GM23248 (cell line): ENCODE measurements around the gene RBM45. TPM values are rescaled to one million over a fixed set of nuclear protein-coding genes. Genes with fewer than 3 reads are reported as not detected.

Experiments used
- DNase-seq: peaks from one replicate; pipeline ENCODE4 v3.0.0-alpha.2; 2015
- H2AFZ ChIP-seq: fragments of 200-600 bp; sonication (generic); 2 replicates; pipeline ENCODE4 v1.6.1; 2016; ENCODE audit warnings: antibody characterized with exemption
- H3F3A ChIP-seq: fragments of 200-600 bp; sonication (generic); 2 replicates; pipeline ENCODE4 v1.6.1; 2016; ENCODE audit warnings: mild to moderate bottlenecking, antibody characterized with exemption, mixed run types; ENCODE audit not compliant: insufficient read depth
- H3K27ac ChIP-seq: fragments of 200-600 bp; sonication (generic); 2 replicates; pipeline ENCODE4 v1.5.1; 2016; ENCODE audit warnings: mild to moderate bottlenecking
- H3K27me3 ChIP-seq: fragments of 200-600 bp; sonication (generic); replicated peaks from 2 replicates; pipeline ENCODE4 v1.6.1; 2016; ENCODE audit warnings: mild to moderate bottlenecking; ENCODE audit not compliant: insufficient read depth
- H3K36me3 ChIP-seq: fragments of 200-600 bp; sonication (generic); 2 replicates; pipeline ENCODE4 v1.6.1; 2016; ENCODE audit warnings: low read depth, mild to moderate bottlenecking
- H3K4me1 ChIP-seq: fragments of 200-600 bp; sonication (generic); 2 replicates; pipeline ENCODE4 v1.6.1; 2016; ENCODE audit warnings: mild to moderate bottlenecking; ENCODE audit not compliant: insufficient read depth
- H3K4me2 ChIP-seq: fragments of 200-600 bp; sonication (generic); one replicate; pipeline ENCODE4 v1.6.1; 2016; ENCODE audit warnings: mild to moderate bottlenecking; ENCODE audit not compliant: unreplicated experiment
- H3K4me3 ChIP-seq: fragments of 200-600 bp; sonication (generic); 2 replicates; pipeline ENCODE4 v1.5.1; 2016; ENCODE audit warnings: mild to moderate bottlenecking
- H3K79me2 ChIP-seq: fragments of 200-600 bp; sonication (generic); 2 replicates; pipeline ENCODE4 v1.6.1; 2016; ENCODE audit warnings: mild to moderate bottlenecking; ENCODE audit not compliant: insufficient read depth
- H3K9ac ChIP-seq: fragments of 200-600 bp; sonication (generic); 2 replicates; pipeline ENCODE4 v1.6.1; 2016; ENCODE audit warnings: mild to moderate bottlenecking
- H3K9me2 ChIP-seq: fragments of 200-600 bp; sonication (generic); 2 replicates; pipeline ENCODE4 v1.6.1; 2016; ENCODE audit warnings: mixed run types, mild to moderate bottlenecking, moderate library complexity; ENCODE audit not compliant: insufficient read depth
- H3K9me3 ChIP-seq: fragments of 200-600 bp; sonication (generic); one replicate; pipeline ENCODE4 v1.6.1; 2017; ENCODE audit warnings: low read depth
- H4K20me1 ChIP-seq: fragments of 200-600 bp; sonication (generic); 2 replicates; pipeline ENCODE4 v1.6.0; 2016; ENCODE audit not compliant: insufficient read depth
- EZH2 ChIP-seq: fragments of 200-600 bp; sonication (generic); IDR thresholded peaks from 2 replicates; pipeline ENCODE4 v1.6.1; 2018; ENCODE audit warnings: antibody characterized with exemption, mild to moderate bottlenecking; ENCODE audit not compliant: insufficient read depth, poor library complexity, severe bottlenecking
- EZH2phosphoT487 ChIP-seq: fragments of 200-600 bp; sonication (generic); IDR thresholded peaks from 2 replicates; pipeline ENCODE4 v1.6.1; 2018; ENCODE audit warnings: antibody characterized with exemption, moderate library complexity, mild to moderate bottlenecking, low read depth; ENCODE audit not compliant: insufficient read depth
- WGBS, 2 experiments: methylation state at CpG; one replicate each; pipeline ENCODE4 v1.1.6; 2015 to 2017; ENCODE audit warnings: low lambda C conversion rate in 2 of 2, low coverage in 1 of 2; ENCODE audit errors: missing lambda C conversion rate in 2 of 2; 5-methylcytosine and 5-hydroxymethylcytosine counted together
- in situ Hi-C: fragments of 300-500 bp; cut with MboI; formaldehyde crosslinking; loops from 2 replicates; pipeline ENCODE4 v1.15.0; 2020
- polyA plus RNA-seq: library from polyadenylated mRNA; unstranded; fragments of >200 nt; fragmentation: Nextera tagmentation; extraction: Ambion mirVana; gene quantifications from 2 replicates; pipeline ENCODE4 v1.2.1, GENCODE V29; 2016
- total RNA-seq: library from RNA; depleted of rRNA; stranded (reverse); fragments of >200 nt; shearing (Covaris generic); gene quantifications from 2 replicates; pipeline ENCODE4 v1.2.3, GENCODE V29; 2014

RBM45 gene
- total and polyA plus RNA-seq, 2 experiments from 2014 or later = 15.2 to 17.6 TPM

DNA sequence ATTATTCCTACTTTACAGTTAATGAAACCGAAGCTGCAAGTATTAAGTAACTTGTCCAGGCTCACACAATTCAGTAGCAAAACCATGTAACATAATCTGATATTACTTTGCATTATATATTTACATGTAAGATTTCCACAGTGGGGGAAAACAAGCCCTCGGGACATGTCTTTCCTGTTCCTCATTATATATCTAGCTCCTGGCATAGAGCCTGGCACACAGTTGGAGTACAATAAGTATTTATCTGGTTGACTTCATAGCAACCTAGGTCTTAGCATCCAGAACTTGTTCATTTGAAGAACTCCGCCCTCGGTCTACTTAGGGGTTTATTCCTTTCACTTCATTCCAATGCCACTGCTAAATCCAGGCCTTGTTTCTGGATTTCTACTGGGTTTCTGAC, 1.6 kb upstream of the RBM45 start:
- Histone ChIP-seq H3K9me3 (no peaks in the 10 kb centered on the region), H3K27me3 (no peaks in the 10 kb centered on the region), H3K36me3 (no peaks in the 10 kb centered on the region), H3K9ac (no peak overlapping the region), H3K4me1 (peaks cover 7% of the 10 kb centered on the region), H4K20me1 (no peaks in the 10 kb centered on the region), H3F3A (no peaks in the 10 kb centered on the region), H2AFZ (no peak overlapping the region), H3K4me3 (no peak overlapping the region), H3K79me2 (peaks cover 23% of the 10 kb centered on the region), H3K9me2 (no peaks in the 10 kb centered on the region), H3K4me2 (no peak overlapping the region), H3K27ac (no peak overlapping the region)
- WGBS, 2 experiments = 55 to 59% methylated on average over 4 of the region's 4 CpGs
- in situ Hi-C loops = no loop called here
- TF ChIP-seq EZH2 (no peak), EZH2phosphoT487 (no peak)
- DNase-seq = no peak

DNA sequence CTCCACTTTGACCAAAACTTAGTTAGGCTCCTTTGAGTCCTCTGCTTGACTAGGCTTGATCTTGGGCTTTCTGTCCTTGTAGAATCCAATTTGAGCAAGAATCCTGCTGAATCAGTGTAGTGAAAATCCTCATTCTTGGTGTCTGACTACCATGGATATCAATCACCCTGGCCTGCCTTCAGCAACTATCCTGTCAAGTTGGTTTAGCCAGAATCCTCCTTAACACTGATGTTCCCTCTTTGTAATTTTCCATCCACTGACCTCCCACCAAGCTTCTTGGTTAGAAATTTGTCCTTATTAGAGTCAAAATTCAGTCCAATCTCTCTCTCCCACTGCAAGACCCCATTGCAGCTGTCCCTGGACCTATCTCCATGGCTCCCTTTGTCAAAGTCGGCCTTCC, 494 bp upstream of the RBM45 start:
- Histone ChIP-seq H3K9me2 (no peaks in the 10 kb centered on the region), H3K27me3 (no peaks in the 10 kb centered on the region), H3K79me2 (peaks cover 23% of the 10 kb centered on the region), H4K20me1 (no peaks in the 10 kb centered on the region), H3K9me3 (no peaks in the 10 kb centered on the region), H3K4me3 (peak overlapping the region; percentile 85), H2AFZ (peak overlapping the region; percentile 92), H3K27ac (no peak overlapping the region), H3F3A (no peaks in the 10 kb centered on the region), H3K4me2 (no peak overlapping the region), H3K9ac (peak overlapping the region; percentile 76; the same call in 1 of the 2 replicates), H3K36me3 (peaks cover 2% of the 10 kb centered on the region; the same call in 1 of the 2 replicates), H3K4me1 (peaks cover 7% of the 10 kb centered on the region)
- TF ChIP-seq EZH2phosphoT487 (no peak), EZH2 (no peak)
- no peak for DNase-seq
- WGBS, 2 experiments = 11 to 12% methylated on average over 1 of the region's 1 CpG
- in situ Hi-C loops = no loop called here

DNA sequence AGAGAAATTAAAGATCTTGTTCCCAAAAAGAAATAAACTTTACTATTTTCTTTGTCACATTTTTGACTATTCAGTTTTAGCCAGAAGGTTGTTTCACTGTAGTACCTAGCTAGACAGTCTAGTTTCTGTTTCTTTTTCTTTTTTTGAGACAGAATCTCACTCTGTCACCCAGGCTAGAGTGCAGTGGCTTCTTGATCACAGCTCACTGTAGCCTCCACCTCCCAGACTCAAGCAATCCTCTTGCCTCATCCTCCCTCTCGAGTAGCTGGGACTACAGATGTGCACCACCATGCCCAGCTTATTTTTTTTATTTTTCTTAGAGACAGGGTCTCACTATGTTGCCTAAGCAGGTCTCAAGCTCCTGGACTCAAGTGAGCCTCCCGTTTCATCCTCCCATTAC, 2.2 kb downstream of the RBM45 start:
- in situ Hi-C loops = no loop called here
- DNase-seq = no peak
- TF ChIP-seq EZH2 (no peak), EZH2phosphoT487 (no peak)
- 82 to 84% methylated on average over 2 of the region's 2 CpGs for WGBS, 2 experiments
- Histone ChIP-seq H3K27ac (no peak overlapping the region), H3K4me3 (no peak overlapping the region), H2AFZ (no peak overlapping the region), H3K4me1 (peaks cover 7% of the 10 kb centered on the region), H3K27me3 (no peaks in the 10 kb centered on the region), H3K9me3 (no peaks in the 10 kb centered on the region), H3K79me2 (peaks cover 23% of the 10 kb centered on the region), H4K20me1 (no peaks in the 10 kb centered on the region), H3K9me2 (no peaks in the 10 kb centered on the region), H3K9ac (no peak overlapping the region), H3K4me2 (no peak overlapping the region), H3K36me3 (peaks cover 11% of the 10 kb centered on the region; the same call in 1 of the 2 replicates), H3F3A (no peaks in the 10 kb centered on the region)

DNA sequence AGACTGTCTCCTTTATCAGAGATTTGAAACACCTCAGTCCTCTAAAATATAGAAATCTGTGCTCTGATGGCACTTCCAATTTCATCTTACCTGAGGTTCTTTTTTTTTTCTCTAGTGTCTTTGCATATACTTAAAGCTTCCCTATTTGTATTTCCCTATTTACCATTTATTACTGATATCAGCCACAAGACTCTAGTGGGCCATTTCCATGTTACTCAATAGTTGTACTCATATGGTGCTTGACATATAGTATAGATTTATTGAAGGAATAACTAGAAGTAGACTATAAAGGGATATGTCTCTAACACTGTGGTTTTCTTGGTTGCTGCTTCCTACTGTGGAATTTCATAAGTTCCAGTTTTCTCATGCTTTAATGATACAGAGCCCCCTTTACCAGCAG, 3.0 kb downstream of the RBM45 start:
- H4K20me1 ChIP-seq = no peaks in the 10 kb centered on the region
- no peak for TF ChIP-seq EZH2
- TF ChIP-seq EZH2phosphoT487 = no peak
- H3K27me3 ChIP-seq = no peaks in the 10 kb centered on the region
- no peak overlapping the region for H3K4me2 ChIP-seq
- H3K36me3 ChIP-seq = peaks cover 11% of the 10 kb centered on the region; the same call in 1 of the 2 replicates
- H3K27ac ChIP-seq = no peak overlapping the region
- H3K79me2 ChIP-seq = peaks cover 23% of the 10 kb centered on the region
- no peak overlapping the region for H3K9ac ChIP-seq
- no peaks in the 10 kb centered on the region for H3K9me2 ChIP-seq
- DNase-seq = no peak
- no peak overlapping the region for H2AFZ ChIP-seq
- H3K4me3 ChIP-seq = no peak overlapping the region
- peaks cover 7% of the 10 kb centered on the region for H3K4me1 ChIP-seq
- in situ Hi-C loops = no loop called here
- H3K9me3 ChIP-seq = no peaks in the 10 kb centered on the region
- H3F3A ChIP-seq = no peaks in the 10 kb centered on the region

DNA sequence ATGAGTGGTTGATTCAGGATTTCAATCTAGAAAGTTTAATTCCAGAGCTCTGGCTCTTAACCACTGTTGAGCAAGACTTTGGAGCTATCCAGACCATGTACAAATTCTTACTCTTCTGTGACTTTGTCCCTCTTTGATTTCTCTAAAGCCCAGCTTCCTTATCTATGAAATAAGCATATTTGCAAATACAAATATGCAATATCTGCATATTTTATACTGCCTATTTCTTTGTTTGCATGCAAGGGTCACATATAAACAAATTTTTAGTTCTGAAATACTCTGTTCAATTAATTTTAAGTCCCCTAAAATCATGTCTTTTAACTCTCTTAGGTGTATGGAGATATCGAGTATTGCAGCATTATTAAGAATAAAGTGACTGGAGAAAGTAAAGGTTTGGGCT, 5.5 kb downstream of the RBM45 start:
- WGBS, 2 experiments = 98 to 100% methylated on average over 1 of the region's 1 CpG
- Histone ChIP-seq H3K4me2 (no peak overlapping the region), H3K79me2 (peaks cover 19% of the 10 kb centered on the region), H3K4me3 (no peak overlapping the region), H3F3A (no peaks in the 10 kb centered on the region), H4K20me1 (no peaks in the 10 kb centered on the region), H3K36me3 (peaks cover 30% of the 10 kb centered on the region; the same call in 1 of the 2 replicates), H3K9me3 (no peaks in the 10 kb centered on the region), H3K9ac (no peak overlapping the region), H2AFZ (no peak overlapping the region), H3K4me1 (peaks cover 7% of the 10 kb centered on the region), H3K9me2 (no peaks in the 10 kb centered on the region), H3K27ac (no peak overlapping the region), H3K27me3 (no peaks in the 10 kb centered on the region)
- TF ChIP-seq EZH2phosphoT487 = no peak
- no peak for TF ChIP-seq EZH2
- DNase-seq = no peak
- in situ Hi-C loops = no loop called here
